Left lobe of liver (tissue), 2 donors: Measurements from ENCODE around the gene PEG3. TPM values are rescaled to one million over a fixed set of nuclear protein-coding genes. Genes with fewer than 3 reads are reported as not detected.
"Not testable (repeated sequence)": the region's sequence is repeated elsewhere in the genome, so short reads cannot be mapped to it uniquely, and the experiment has no call there.

Experiments used
- ATAC-seq: fragments of 200-7000 bp; cut with Tn5 transposase; one replicate; pipeline ENCODE4 v1.9.1; 2020; ENCODE audit warnings: mild to moderate bottlenecking, moderate library complexity
- DNase-seq: peaks from one replicate; pipeline ENCODE4 v3.0.0-alpha.2; 2020; ENCODE audit warnings: low spot score
- total RNA-seq: library from RNA; stranded (reverse); gene quantifications from one replicate; pipeline ENCODE4 v1.2.1, GENCODE V29; 2021
- donor health status: DM: no; HTN: no; CAD: no; lungs with moderate emphysema.
- donor health status: DM: no; HTN: yes; CAD: no.

The PEG3 gene
- total RNA-seq: 11.8 TPM

DNA sequence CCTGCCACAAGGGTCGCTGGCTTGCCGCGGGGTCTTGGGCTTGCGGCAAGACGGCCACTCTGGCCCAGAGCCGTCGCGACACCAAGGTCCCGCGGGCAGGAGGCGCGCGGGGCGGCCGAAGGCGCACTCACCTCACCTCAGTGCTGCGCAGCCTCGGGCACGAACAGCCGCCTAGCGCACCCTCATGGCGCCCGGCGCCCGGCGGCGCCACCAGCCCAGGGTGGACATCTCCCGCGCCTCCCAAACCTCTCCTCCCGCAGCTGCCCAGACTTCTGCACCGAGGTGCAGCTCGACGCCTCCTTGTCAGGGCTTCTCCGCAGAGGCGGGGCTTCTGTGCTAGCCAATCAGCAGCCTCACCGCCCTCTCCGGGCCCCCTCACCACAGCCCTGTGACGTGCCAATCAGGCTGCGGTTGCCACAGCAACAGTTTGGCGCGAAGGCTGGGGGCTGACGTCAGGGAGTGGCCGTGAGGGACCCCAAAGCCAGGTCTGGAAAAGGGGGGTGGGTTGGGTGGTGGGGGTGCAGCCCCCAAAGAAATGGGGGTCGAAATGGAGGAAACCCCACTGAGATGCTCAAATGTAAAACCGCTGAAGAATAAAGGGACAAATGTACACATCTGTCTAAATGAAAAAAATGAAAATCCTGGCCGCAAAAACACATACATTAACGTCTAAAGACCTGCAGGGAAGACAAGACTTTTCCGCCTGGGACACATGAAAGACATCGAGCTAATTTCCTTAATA, at the start of gene PEG3, which contains the start of gene ZIM2:
Gene PEG3, minus strand, starts transcription at position 276 of the 742 bp plus-strand sequence. CDS start 16,071 bp downstream, outside the sequence.
Gene ZIM2, minus strand, starts transcription at position 276 of the 742 bp plus-strand sequence. CDS start 16,449 bp downstream, outside the sequence.
- no peak for ATAC-seq
- DNase-seq: peak; percentile 53

- DNase-seq: no peak
- no peak for ATAC-seq
Observed at GRCh38 chr19:56885173-56885985, 44.9 kb upstream of the PEG3 start.

DNA sequence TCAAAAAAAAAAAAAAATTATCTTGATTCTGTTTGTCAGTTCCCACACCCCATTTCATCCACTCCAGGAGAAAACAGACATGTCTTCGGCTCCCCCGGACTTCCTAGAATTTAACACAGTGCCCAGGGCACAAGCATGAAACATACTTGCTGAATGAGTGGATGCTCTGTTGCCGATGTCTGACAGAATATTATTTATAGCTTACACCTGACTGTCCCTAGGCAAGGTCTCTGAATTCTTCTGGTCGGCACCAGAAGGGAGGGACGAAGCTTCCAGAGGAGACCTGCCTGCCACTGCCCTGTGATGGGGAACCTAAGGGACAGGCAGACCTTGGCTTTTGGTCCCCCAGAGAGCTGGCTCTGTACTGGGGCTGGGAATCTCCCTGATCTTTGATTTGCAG, 43.9 kb upstream of the PEG3 start:
- ATAC-seq (no peak), DNase-seq (no peak)

- ATAC-seq (no peak), DNase-seq (no peak)
Observed at GRCh38 chr19:56880592-56881190, 40.2 kb upstream of the PEG3 start.

- ATAC-seq: no peak
- DNase-seq: no peak
Observed at GRCh38 chr19:56877069-56877715, 36.7 kb upstream of the PEG3 start.

- DNase-seq (no peak), ATAC-seq (no peak)
Observed at GRCh38 chr19:56875717-56876116, 35.2 kb upstream of the PEG3 start.

- no peak for ATAC-seq
- DNase-seq: no peak
Observed at GRCh38 chr19:56874530-56874929, 34.0 kb upstream of the PEG3 start.

DNA sequence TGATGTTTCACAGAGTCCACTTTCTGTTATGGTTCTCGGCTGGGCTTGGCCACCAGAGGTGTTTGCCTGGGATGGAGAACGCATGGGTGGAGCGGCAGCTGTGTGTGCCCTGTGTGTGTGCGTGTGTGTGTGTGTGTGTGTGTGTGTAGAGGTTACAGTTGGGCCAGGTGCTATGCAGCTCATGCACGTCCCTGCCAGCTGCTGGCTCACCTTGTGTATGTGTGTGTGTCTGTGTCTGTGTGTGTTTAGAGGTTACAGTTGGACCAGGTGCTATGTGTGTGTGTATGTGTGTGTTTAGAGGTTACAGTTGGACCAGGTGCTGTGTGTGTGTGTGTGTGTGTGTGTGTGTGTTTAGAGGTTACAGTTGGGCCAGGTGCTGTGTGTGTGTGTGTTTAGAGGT, 33.0 kb upstream of the PEG3 start:
- no peak for DNase-seq
- no peak for ATAC-seq

DNA sequence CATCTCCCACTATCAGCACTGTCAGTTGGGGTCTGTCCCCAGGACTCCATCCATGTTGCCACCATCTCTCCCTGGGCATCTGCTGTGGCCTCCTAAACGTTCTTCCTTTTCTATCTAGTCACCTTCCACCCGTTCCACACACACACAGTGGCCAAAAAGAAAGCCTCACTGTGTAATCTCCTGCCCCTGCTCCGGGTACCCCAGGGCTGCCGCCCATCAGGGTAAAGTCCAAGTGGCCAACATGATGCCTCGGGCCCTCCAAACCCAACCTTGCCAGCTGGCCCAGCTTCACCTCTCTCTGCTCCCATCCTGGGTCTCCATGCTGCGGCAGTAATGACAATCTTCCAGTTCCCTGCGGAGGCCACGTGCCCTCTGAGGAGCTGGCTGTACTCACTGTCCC, 29.4 kb upstream of the PEG3 start:
- no peak for DNase-seq
- ATAC-seq: no peak

DNA sequence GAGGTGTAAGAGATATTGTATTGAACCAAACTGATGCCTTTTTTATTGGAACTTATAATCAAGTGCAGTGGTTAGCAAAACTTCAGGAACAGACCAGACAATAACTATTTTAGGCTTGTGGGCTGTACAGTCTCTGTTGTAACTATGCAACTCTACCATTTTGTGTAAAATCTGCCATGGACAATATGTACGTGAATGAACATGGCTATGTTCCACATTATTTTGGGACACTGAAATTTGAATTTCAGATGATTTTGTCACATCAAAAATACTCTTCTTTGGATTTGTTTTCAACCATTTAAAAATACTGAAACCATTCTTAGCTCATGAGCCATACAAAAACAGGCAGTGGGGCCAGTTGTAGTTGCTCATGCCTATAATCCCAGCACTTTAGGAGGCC, 27.9 kb upstream of the PEG3 start:
- DNase-seq (no peak), ATAC-seq (no peak)

DNA sequence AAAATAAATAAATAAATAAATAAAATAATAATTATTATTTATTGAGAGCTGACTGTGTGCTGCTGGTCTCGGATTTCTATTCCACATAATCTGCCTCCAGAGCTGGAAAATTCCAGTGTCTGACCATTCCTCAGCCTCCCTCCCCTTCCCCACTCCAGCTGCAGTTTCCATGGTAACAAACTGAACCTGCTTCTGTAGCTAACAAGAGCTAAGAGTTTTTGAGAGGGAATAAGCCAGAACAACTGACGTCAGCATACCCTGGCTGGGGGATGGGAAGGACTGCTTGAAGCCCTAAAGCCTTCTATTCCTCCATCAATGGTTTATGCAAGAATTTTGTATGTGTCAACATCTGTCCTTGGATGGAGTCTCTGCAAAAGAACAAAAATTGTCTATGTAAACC, 26.0 kb upstream of the PEG3 start:
- no peak for DNase-seq
- ATAC-seq: no peak

DNA sequence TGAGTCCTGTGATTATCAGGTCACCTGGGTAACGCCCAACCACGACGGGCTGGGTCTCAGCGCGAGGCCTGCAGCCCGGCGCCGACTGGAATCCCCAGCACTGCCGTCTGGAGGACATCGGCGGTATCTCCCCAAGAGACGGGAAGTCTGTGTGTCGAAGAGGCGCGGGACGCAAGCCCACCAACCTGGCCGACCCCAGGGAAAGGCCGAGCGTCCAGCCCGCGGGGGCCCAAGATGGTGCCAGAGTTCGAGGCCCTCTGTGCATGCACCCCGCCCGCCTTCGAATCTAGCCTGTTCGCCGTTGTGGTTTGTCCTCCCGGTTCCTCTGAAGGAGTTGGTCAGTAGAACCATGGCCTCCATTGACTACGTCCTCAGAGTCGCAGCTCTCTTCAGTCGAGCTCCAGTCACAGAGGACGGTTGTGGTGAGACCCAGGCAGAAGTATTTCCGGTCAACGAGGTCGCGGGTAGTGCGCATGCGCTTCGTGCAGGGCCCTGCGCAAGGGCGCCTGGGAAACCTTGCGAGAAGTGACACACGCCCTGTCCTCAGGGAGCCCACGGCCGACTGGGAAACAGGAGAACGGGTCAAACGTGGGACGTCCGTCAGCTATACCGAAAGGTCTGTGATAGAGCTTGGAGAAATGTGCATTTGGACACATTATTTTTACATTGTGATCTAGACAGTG, 24.1 kb upstream of the PEG3 start:
- no peak for DNase-seq
- no peak for ATAC-seq

DNA sequence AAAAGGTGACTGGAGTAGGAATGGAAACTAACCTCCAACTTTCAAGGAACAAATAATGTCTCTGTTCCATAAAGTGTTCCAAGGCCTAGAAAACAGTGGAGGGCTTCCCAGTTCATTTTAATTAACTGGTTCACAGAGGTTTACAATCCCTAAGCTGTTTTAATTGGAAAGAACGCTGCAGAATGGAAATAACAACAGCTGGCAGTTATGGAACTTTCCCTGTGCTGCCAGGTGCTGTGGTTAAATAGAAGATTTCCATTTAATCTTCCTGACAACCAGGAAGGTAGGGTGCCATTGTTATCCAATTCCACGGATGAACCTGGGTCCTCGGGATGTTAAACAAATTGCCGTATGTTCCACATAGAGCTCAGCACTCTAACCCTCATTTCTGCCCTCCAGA, 22.2 kb upstream of the PEG3 start:
- ATAC-seq (no peak), DNase-seq (no peak)

- ATAC-seq, DNase-seq: not testable (repeated sequence)
Observed at GRCh38 chr19:56860409-56860808, 19.9 kb upstream of the PEG3 start.

GRCh38 chr19:56858026-56858425, 17.5 kb upstream of the PEG3 start:
- DNase-seq (no peak), ATAC-seq (no peak)

DNA sequence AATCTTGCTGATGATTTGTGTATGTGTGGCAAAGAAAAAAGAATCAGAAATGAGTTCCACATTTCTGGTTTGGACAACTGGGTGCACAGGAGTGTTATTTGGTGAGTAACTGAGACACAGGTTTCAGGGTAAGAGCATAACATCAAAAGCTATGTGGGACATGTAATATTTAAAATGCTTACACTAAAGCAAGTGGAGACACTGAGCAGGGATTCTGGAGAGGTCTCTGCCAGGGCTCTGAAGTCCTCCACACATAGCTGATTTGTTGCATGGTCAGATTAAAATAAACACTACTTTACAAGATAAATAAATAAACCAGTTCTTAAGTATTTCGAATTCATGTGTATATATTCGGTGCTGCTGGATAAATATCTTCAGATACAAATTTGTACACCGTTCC, 16.3 kb upstream of the PEG3 start:
- no peak for ATAC-seq
- no peak for DNase-seq

DNA sequence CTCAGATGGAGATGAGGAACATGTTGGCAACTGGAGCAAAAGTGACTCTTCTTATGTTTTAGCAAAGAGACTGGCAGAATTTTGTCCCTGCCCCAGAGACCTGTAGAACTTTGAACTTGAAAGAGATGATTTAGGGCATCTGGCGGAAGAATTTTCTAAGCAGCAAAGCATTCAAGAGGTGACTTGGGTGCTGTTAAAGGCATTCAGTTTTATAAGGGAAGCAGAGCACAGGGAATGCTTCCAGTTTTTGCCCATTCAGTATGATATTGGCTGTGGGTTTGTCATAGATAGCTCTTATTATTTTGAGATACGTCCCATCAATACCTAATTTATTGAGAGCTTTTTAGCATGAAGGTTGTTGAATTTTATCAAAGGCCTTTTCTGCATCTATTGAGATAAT, 11.8 kb upstream of the PEG3 start:
- not testable (repeated sequence) for DNase-seq, ATAC-seq

GRCh38 chr19:56848166-56848565, 7.6 kb upstream of the PEG3 start:
- DNase-seq (no peak), ATAC-seq (no peak)

DNA sequence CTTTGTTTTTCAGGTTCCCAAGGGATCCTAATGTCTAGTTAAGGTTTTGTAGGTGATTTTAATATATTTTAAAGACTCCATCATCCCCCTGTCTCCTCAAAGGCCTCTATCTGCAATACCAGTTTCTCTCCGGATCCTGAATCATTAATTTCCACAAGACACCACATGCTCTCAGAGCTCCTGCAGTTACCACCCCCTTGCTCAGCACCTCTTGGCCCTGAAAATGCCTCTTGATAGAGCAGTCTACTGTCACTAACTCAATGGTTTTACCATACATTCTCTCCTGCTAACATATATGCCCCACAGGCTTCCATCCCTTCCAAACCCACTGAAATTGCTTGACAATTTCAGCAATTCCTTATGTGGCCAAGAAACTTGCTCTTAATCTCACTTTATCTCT, 1.9 kb upstream of the PEG3 start:
- ATAC-seq: no peak
- no peak for DNase-seq

- ATAC-seq (no peak), DNase-seq (no peak)
Observed at GRCh38 chr19:56841193-56841543, 642 bp upstream of the PEG3 start.
